ENCODE measurements around the gene DLG2.

DLG2 gene

DNA sequence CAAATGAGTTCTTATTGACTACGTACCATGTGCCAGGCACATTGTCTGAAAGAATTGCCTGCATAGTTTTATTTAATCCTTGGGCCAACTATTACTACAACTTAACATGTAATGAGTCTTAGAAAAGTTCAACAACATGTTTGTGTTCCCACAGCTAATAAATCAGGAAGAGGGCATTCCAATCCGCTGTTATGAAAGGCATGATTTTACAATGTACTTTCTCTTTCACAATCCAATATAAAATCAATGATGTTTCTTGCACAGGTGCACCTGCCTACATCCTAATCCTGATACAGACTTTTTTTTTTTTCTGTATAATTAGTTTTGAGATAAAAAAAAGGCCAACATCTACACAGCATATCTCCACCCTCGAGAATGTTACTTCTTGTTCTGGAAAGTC, 1612.6 kb downstream of the DLG2 start:
- TF ChIP-seq, protein P1, sequence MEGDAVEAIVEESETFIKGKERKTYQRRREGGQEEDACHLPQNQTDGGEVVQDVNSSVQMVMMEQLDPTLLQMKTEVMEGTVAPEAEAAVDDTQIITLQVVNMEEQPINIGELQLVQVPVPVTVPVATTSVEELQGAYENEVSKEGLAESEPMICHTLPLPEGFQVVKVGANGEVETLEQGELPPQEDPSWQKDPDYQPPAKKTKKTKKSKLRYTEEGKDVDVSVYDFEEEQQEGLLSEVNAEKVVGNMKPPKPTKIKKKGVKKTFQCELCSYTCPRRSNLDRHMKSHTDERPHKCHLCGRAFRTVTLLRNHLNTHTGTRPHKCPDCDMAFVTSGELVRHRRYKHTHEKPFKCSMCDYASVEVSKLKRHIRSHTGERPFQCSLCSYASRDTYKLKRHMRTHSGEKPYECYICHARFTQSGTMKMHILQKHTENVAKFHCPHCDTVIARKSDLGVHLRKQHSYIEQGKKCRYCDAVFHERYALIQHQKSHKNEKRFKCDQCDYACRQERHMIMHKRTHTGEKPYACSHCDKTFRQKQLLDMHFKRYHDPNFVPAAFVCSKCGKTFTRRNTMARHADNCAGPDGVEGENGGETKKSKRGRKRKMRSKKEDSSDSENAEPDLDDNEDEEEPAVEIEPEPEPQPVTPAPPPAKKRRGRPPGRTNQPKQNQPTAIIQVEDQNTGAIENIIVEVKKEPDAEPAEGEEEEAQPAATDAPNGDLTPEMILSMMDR (IDR thresholded peaks at IDR 0.05), result no peak

DNA sequence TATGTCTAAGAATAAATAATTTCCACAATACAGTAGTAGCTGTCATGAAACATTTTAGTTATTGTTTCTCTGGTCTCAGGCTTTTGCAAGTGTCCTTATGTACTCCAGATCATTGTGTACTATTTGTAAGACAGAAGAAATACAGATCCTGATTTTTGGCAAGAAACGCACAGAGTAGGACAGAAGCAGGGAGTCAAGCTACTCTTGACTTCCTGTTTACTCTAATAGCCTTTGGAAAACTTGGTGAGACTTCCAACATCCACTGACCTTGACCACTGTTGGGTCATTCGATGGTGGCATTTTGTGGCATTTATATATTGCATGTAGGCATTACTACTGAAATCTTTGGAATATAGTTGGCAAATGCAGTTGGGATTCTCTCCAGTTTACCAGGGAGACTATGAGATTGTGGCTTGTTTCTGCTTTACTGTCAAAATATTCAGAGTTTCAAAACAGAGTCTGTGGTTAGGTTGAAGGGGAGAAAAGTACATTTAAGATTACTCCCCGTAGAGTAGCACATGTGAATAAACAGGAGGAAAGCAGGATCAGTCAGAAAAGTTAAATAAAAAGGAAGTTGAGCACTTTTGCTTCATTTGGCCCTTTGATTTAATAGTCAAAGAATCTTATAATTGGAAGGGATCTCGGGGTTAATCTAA, 1614.8 kb downstream of the DLG2 start:
- TF ChIP-seq, protein P1 (IDR thresholded peaks at IDR 0.05), result no peak

DNA sequence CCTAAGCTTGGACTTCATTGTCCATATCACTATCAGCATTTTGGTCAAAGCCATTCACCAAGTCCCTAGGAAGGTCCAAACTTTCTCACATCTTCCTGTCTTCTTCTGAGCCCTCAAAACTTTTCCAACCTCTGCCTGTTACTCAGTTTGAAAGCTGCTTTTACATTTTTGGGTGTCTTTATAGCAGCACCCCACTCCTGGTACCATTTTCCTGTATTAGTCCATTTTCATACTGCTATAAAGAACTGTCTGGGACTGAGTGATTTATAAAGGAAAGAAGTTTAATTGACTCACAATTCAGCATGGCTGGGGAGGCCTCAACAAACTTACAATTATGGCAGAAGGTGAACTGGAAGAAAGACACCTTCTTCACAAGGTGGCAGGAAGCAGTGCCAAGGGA, 1624.0 kb downstream of the DLG2 start:
- TF ChIP-seq, protein P1 (IDR thresholded peaks at IDR 0.05), result no peak

DNA sequence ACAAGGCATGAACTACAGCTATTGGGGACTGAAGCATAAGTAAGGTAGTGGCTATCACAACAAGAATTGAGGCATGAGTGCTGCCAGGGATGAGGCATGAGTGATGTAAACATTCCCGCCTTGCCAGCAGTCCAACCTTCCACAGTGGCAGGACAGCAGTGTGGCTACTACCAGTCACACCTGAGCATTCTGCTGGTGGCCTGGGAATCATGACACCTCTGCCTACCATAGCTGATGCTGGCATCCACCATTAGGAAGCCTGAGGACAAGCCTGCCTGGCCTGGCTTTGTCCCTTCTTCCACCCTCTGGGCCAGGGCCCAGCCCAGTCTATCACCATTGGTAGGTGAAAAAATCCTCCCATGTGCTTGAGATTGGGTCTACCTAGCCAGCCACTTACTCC, 1628.2 kb downstream of the DLG2 start:
- TF ChIP-seq, protein P1 (IDR thresholded peaks at IDR 0.05), result no peak

DNA sequence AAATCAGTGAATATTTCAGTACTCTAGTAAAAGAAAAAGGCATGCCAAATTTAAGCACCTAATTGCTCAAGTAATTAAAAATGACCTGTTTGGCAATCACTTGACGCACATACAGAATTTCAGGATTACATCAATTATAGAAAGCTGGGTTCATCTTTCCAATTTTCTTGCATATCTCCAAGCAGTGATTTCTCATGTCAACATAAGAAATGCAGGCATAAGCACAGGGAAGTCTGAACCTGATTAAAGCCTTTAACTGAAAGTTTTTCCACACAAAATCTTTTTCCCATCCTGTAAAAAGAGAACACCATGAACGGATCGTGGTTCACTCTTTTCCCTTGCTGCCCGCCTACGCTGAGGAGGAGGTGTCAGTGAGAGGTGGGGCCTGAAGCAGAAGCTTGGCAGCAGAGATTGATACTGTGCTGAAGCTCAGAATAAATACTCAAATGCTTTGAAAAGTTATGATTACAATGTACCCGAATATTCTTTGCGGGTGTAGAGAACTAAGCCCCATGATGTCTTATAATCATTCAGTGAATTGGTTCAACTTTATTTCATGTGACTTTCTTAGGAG, 1636.9 kb downstream of the DLG2 start:
- TF ChIP-seq, protein P1 (IDR thresholded peaks at IDR 0.05), result no peak

DNA sequence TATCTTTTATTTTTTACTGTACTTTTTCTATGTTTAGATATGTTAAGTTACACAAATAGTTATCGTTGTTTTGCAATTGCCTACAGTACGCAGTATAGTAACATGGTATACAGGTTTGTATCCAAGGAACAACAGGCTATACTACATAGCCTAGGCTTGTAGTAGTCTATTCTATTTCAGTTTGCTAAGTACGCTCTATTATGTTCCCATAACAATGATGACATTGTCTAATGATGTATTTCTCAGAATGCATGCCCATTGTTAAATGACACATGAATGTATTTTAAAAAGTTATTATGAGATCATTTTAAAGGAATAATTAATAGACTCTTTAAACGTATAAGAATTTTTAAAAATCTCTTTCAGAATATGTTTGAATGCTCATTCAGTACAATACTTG, 1644.3 kb downstream of the DLG2 start:
- TF ChIP-seq, protein P1 (IDR thresholded peaks at IDR 0.05), result no peak

DNA sequence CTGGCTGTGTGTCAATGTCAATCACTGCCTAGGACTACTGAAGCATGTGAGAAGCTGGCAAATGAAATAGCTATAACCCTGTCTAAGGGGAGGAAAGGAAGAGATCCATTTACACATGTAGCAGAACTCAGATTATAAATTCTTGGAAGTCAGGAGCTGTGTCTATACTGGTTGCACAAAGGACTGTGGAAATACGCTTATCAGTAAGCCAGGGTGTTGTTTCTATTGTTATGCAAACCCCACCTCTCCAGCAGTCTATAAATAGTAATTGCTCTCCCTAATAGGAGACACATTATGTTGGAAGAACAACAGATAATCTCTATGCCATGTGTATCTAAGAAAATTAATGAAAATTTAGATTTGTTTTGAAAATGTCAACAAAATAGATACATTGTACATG, 1647.6 kb downstream of the DLG2 start:
- TF ChIP-seq, protein P1 (IDR thresholded peaks at IDR 0.05), result no peak

All from LNCAP (cell line).